Measurements from ENCODE around the gene AXDND1. TPM values are rescaled to one million over a fixed set of nuclear protein-coding genes. Genes with fewer than 3 reads are reported as not detected.

The AXDND1 gene
- total RNA-seq, 1 experiment from 2014 or later: 0.48 TPM

DNA sequence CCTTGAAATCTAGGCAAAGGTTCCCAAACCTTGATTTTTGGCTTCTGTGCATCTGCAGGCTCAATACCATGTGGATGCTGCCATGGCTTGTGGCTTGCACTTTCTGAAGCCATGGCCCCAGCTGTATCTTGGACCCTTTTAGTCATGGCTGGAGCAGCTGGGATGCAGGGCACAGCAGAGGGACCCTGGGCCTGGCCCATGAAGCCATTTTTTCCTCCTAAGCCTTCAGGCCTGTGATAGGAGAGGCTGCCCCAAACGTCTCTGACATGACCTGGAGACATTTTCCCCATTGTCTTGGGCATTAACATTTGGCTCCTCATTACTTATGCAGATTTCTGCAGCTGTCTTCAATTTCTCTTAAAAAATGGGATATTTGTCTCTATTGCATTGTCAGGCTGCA is 112.6 kb downstream of the AXDND1 start:
- no peak overlapping the region for H3K23ac ChIP-seq (ENCODE audit: insufficient read length, low read depth, low read length)
- H3K9me3 Mint-ChIP-seq: peaks cover 73 to 74% of the 10 kb centered on the region in 2 experiments
- no peak overlapping the region for H2BK15ac ChIP-seq (ENCODE audit: low read depth, low read length)
- H4K91ac ChIP-seq (ENCODE audit: insufficient read length, low read depth, low read length): no peak overlapping the region
- H2AFZ ChIP-seq (ENCODE audit: low read length): no peak overlapping the region
- H3K79me1 ChIP-seq (ENCODE audit: insufficient read depth, low read depth, low read length, poor library complexity, severe bottlenecking): no peaks in the 10 kb centered on the region
- H4K5ac ChIP-seq (ENCODE audit: insufficient read length, low read depth, low read length): no peak overlapping the region
- H3K9ac ChIP-seq (ENCODE audit: extremely low read depth, insufficient read length, low read length): no peak overlapping the region
- H2BK12ac ChIP-seq (ENCODE audit: insufficient read length, low read depth, low read length): no peak overlapping the region
- no peak overlapping the region for H4K8ac ChIP-seq (replicated peaks; ENCODE audit: insufficient read length, low read depth, low read length)
- H3T11ph ChIP-seq (ENCODE audit: low read length): no peak overlapping the region
- H3K4me1 Mint-ChIP-seq: no peaks in the 10 kb centered on the region
- H3K23me2 ChIP-seq (ENCODE audit: insufficient read length, low read depth, low read length, poor library complexity, severe bottlenecking): no peaks in the 10 kb centered on the region
- H4K20me1 ChIP-seq (ENCODE audit: control insufficient read depth, insufficient read depth, insufficient read length): no peaks in the 10 kb centered on the region
- no peak overlapping the region for H3K14ac ChIP-seq (ENCODE audit: insufficient read depth, low read length)
- no peak overlapping the region for H3K4me3 Mint-ChIP-seq
- no peak overlapping the region for H3K4ac ChIP-seq (ENCODE audit: low read depth, low read length)
- no peaks in the 10 kb centered on the region for H3K79me2 ChIP-seq (ENCODE audit: insufficient read depth, low read length)
- H3K4me1 ChIP-seq (ENCODE audit: insufficient read depth, low read length): no peaks in the 10 kb centered on the region
- WGBS (ENCODE audit: extremely low coverage, insufficient read length, low lambda C conversion rate): no CpG with 5 or more reads among the region's 1 CpG
- no peak overlapping the region for H3K56ac ChIP-seq (ENCODE audit: insufficient read length, low read depth, low read length)
- no peaks in the 10 kb centered on the region for H3K27me3 ChIP-seq (ENCODE audit: insufficient read depth, low read length)
- H3K36me3 Mint-ChIP-seq (ENCODE audit: insufficient read depth in 1 of 3, low read depth in 3 of 3): peaks cover 46 to 66% (median 59%) of the 10 kb centered on the region in 3 experiments
- H2BK20ac ChIP-seq (ENCODE audit: low read depth, low read length, poor library complexity, severe bottlenecking): no peak overlapping the region
- no peak overlapping the region for H3K4me2 ChIP-seq (ENCODE audit: insufficient read depth, insufficient read length, low read length)
- no peak for DNase-seq
- TF ChIP-seq, protein P1, sequence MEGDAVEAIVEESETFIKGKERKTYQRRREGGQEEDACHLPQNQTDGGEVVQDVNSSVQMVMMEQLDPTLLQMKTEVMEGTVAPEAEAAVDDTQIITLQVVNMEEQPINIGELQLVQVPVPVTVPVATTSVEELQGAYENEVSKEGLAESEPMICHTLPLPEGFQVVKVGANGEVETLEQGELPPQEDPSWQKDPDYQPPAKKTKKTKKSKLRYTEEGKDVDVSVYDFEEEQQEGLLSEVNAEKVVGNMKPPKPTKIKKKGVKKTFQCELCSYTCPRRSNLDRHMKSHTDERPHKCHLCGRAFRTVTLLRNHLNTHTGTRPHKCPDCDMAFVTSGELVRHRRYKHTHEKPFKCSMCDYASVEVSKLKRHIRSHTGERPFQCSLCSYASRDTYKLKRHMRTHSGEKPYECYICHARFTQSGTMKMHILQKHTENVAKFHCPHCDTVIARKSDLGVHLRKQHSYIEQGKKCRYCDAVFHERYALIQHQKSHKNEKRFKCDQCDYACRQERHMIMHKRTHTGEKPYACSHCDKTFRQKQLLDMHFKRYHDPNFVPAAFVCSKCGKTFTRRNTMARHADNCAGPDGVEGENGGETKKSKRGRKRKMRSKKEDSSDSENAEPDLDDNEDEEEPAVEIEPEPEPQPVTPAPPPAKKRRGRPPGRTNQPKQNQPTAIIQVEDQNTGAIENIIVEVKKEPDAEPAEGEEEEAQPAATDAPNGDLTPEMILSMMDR (conservative IDR thresholded peaks at IDR 0.05): no peak
- no peak overlapping the region for H3K27ac ChIP-seq (ENCODE audit: insufficient read length, low read depth, low read length)
- no peak overlapping the region for H2BK120ac ChIP-seq (ENCODE audit: low read depth, low read length, poor library complexity, severe bottlenecking)
- H3K9me3 ChIP-seq (ENCODE audit: control insufficient read depth, low read depth, low read length): peaks cover 27% of the 10 kb centered on the region
- no peak overlapping the region for H2BK5ac ChIP-seq (ENCODE audit: insufficient read length, low read length)
- no peak overlapping the region for H3K18ac ChIP-seq (ENCODE audit: insufficient read length, low read depth, low read length)
- no peak overlapping the region for H2AK5ac ChIP-seq (ENCODE audit: insufficient read length, low read length)
- no peak overlapping the region for H3K27ac Mint-ChIP-seq
- H3K27me3 Mint-ChIP-seq (ENCODE audit: low read depth): no peaks in the 10 kb centered on the region
